Keratinocyte (primary cell): ENCODE data around the gene SHISA7.

Experiments used
- EZH2 ChIP-seq: IDR thresholded peaks from one replicate; pipeline ENCODE4 v1.6.1; 2012; ENCODE audit warnings: inconsistent platforms, mild to moderate bottlenecking, low read length, moderate library complexity
- TF ChIP-seq, protein P1 (sequence below), 3 experiments: IDR thresholded peaks in 1 of 3; conservative IDR thresholded peaks in 1 of 3; optimal IDR thresholded peaks in 1 of 3; 2 replicates in 2 of 3; 3 replicates in 1 of 3; pipeline versions ENCODE3 to v1.5.1; 2011; ENCODE audit warnings: low read length in 3 of 3, mild to moderate bottlenecking in 3 of 3, moderate library complexity in 2 of 3, control low read depth in 1 of 3, inconsistent platforms in 1 of 3; ENCODE audit not compliant: insufficient read depth in 2 of 3; ENCODE audit errors: extremely low read depth in 1 of 3

DNA sequence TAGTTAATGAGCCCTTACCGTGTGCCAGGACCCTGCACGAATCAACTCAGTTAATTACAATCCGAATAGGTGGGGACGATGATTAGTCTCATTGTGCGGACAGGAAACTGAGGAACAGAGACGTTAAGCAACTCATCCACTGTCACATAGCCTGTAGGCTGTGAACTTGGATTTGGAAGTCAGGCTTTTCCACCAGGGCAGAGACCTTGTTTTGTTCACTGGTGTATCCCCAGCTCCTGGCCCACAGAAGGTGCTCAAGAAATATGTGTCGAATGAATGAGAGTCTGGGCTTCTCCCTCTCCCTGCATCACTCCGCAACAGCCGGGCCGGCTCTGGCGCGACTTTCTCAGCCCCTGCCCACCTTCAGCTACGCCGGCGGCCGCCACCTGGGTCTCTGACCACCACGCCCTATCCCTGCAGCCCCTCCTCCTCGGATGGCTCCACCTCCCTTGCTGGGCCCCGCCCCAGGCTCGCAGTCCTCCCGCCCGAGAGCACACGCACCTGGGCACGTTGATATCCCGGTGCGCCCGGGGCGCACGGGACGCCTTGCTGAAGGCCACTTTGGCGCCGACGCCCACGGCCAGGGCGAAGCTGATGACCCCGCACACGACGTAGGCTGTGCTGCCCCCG is 1.3 kb downstream of the SHISA7 start:
- TF ChIP-seq EZH2 = peak; percentile 95
- TF ChIP-seq, protein P1, sequence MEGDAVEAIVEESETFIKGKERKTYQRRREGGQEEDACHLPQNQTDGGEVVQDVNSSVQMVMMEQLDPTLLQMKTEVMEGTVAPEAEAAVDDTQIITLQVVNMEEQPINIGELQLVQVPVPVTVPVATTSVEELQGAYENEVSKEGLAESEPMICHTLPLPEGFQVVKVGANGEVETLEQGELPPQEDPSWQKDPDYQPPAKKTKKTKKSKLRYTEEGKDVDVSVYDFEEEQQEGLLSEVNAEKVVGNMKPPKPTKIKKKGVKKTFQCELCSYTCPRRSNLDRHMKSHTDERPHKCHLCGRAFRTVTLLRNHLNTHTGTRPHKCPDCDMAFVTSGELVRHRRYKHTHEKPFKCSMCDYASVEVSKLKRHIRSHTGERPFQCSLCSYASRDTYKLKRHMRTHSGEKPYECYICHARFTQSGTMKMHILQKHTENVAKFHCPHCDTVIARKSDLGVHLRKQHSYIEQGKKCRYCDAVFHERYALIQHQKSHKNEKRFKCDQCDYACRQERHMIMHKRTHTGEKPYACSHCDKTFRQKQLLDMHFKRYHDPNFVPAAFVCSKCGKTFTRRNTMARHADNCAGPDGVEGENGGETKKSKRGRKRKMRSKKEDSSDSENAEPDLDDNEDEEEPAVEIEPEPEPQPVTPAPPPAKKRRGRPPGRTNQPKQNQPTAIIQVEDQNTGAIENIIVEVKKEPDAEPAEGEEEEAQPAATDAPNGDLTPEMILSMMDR (optimal IDR thresholded peaks at IDR 0.05 in 1 of 3, IDR thresholded peaks at IDR 0.05 in 1 of 3, conservative IDR thresholded peaks at IDR 0.05 in 1 of 3; ENCODE audit: extremely low read depth in 1 of 3, insufficient read depth in 2 of 3, low read length in 3 of 3) = no peak
